Measurements from ENCODE around the gene RAB7A. TPM values are rescaled to one million over a fixed set of nuclear protein-coding genes. Genes with fewer than 3 reads are reported as not detected.

RAB7A gene
- total RNA-seq, 1 experiment from 2014 or later = 233 TPM

DNA sequence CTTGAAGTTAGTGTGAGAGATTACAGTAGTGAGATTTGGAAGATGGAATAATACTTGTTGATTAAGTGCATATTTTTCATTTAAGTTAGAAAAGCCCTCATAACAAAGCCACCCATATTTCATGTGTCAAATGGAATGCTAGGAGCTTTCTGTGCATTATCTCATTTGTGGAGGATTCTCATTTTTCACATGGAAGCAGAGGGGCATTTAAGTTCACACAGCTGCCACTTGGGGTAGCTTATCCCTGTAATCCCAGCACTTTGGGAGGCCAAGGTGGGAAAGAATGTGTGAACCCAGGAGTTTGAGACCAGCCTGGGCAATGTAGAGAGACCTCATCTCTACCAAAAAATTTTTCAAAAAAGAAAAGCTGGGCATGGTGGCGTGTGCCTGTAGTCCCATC, 55.2 kb downstream of the RAB7A start:
- intact Hi-C loops (cut with micrococcal nuclease) = no loop called here
- H4K20me1 ChIP-seq (ENCODE audit: insufficient read depth) = peaks cover 5% of the 10 kb centered on the region; the same call in 1 of the 2 replicates
- POLR2A ChIA-PET = no interaction called here

More for the DNA sequence above, 55.2 kb downstream of the RAB7A start:
- no peak overlapping the region for H3K27ac ChIP-seq (ENCODE audit: low read depth, low read length)
- RAD21 ChIA-PET (ENCODE audit: low non-redundant PET in 1 of 2, low total read pairs in 2 of 2, uncharacterized antibody in 2 of 2, unreplicated experiment in 2 of 2) = no interaction called here
- peaks cover 97% of the 10 kb centered on the region for H3K79me2 ChIP-seq (ENCODE audit: insufficient read depth, low read length)
- CTCF ChIA-PET = interaction anchor here (1.2 kb wide), 1 partner anchor 101 kb away, joined by 3 read pairs; no protein-coding TSS in a partner anchor
- H3K4me2 ChIP-seq (ENCODE audit: low read length) = no peak overlapping the region
- peaks cover 0 to 5% of the 10 kb centered on the region in 2 experiments; a peak in 2 of 4 replicates for H3K4me1 ChIP-seq (ENCODE audit: control insufficient read depth in 1 of 2, insufficient read depth in 2 of 2, low read length in 2 of 2)
- H3K9ac ChIP-seq (ENCODE audit: low read length) = no peak overlapping the region
- DNase-seq (ENCODE audit: low read depth, low spot score) (no peak), ATAC-seq (no peak)
- no peak overlapping the region for H3K4me3 ChIP-seq (replicated peaks in 1 of 2; ENCODE audit: low read depth in 1 of 2, low read length in 2 of 2)
- no peaks in the 10 kb centered on the region for H3K9me3 ChIP-seq (ENCODE audit: control insufficient read depth in 1 of 2, insufficient read depth in 1 of 2, low read depth in 1 of 2, low read length in 2 of 2)
- no peaks in the 10 kb centered on the region for H3K27me3 ChIP-seq (ENCODE audit: insufficient read depth, low read length)
- no peak overlapping the region for H2AFZ ChIP-seq (ENCODE audit: low read depth, low read length, poor library complexity, severe bottlenecking)
- H3K9me2 ChIP-seq (ENCODE audit: insufficient read depth) = no peaks in the 10 kb centered on the region
- TF ChIP-seq EZH2phosphoT487 (IDR thresholded peaks at IDR 0.05; ENCODE audit: borderline replicate concordance) = no peak
- TF ChIP-seq TCF7L2 (IDR thresholded peaks at IDR 0.05; ENCODE audit: borderline replicate concordance, extremely low read depth, insufficient read depth, insufficient read length) = no peak
- TF ChIP-seq YY1 (IDR thresholded peaks at IDR 0.05; ENCODE audit: extremely low read depth, insufficient replicate concordance, low read depth, low read length) = no peak
- TF ChIP-seq ELF1 (IDR thresholded peaks at IDR 0.05; ENCODE audit: borderline replicate concordance, low read depth) = no peak
- no peak for TF ChIP-seq REST (IDR thresholded peaks at IDR 0.05; ENCODE audit: low read depth)
- no peak for TF ChIP-seq CEBPB (IDR thresholded peaks at IDR 0.05; ENCODE audit: low read depth)
- no peak for TF ChIP-seq CBX3 (IDR thresholded peaks at IDR 0.05; ENCODE audit: low read depth)
- TF ChIP-seq POLR2AphosphoS5 (IDR thresholded peaks at IDR 0.05; ENCODE audit: low read depth, low read length) = no peak
- TF ChIP-seq ZBTB33 (IDR thresholded peaks at IDR 0.05; ENCODE audit: extremely low read depth, insufficient replicate concordance, low read length) = no peak
- TF ChIP-seq EGR1 (IDR thresholded peaks at IDR 0.05; ENCODE audit: low read depth) = no peak
- TF ChIP-seq FOSL1 (IDR thresholded peaks at IDR 0.05; ENCODE audit: low read depth) = no peak
- no peak for TF ChIP-seq ZNF274 (IDR thresholded peaks at IDR 0.05; ENCODE audit: low read depth, low read length)
- no TSS peak for BruUV-seq (replicated peaks)
- no peaks in the 10 kb centered on the region for H3K36me3 ChIP-seq (ENCODE audit: control insufficient read depth in 1 of 2, insufficient read depth in 2 of 2, low read length in 2 of 2)

All from HCT116 (cell line).